DMS79 (cell line): ENCODE measurements around the gene NAP1L5.

Experiments used
- DNase-seq: peaks from one replicate; lab custom pipeline; 2025; lab: John Stamatoyannopoulos, UW

Gene NAP1L5

GRCh38 chr4:88722276-88722780 is 24.7 kb upstream of the NAP1L5 start:
- DNase-seq, result no peak

- DNase-seq, result no peak
These were observed 23.1 kb upstream of the NAP1L5 start for GRCh38 chr4:88720451-88721428.

GRCh38 chr4:88719381-88719780 is 21.8 kb upstream of the NAP1L5 start:
- DNase-seq, result no peak

- DNase-seq, result no peak
These were observed 20.5 kb upstream of the NAP1L5 start for GRCh38 chr4:88718098-88718497.

DNA sequence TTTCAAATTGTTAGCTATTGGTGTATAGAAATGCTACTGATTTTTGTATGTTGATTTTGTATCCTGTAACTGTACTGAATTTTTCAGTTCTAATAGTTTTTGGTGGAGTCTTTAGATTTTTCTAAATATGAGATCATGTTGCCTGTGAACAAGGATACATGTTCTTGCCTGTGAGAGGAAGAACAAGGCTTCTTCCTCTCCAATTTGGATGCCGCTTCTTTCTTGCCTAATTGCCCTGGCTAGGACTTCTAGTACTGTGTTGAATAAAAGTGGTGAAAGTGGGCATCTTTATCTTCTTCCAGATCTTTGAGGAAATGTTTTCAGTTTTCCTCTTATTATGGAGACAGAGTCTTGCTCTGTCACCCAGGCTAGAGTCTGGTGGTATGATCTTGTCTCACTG is 16.2 kb upstream of the NAP1L5 start:
- no peak for DNase-seq

GRCh38 chr4:88709989-88710388 is 12.4 kb upstream of the NAP1L5 start:
- no peak for DNase-seq

GRCh38 chr4:88706574-88706973 is 8.9 kb upstream of the NAP1L5 start:
- no peak for DNase-seq

DNA sequence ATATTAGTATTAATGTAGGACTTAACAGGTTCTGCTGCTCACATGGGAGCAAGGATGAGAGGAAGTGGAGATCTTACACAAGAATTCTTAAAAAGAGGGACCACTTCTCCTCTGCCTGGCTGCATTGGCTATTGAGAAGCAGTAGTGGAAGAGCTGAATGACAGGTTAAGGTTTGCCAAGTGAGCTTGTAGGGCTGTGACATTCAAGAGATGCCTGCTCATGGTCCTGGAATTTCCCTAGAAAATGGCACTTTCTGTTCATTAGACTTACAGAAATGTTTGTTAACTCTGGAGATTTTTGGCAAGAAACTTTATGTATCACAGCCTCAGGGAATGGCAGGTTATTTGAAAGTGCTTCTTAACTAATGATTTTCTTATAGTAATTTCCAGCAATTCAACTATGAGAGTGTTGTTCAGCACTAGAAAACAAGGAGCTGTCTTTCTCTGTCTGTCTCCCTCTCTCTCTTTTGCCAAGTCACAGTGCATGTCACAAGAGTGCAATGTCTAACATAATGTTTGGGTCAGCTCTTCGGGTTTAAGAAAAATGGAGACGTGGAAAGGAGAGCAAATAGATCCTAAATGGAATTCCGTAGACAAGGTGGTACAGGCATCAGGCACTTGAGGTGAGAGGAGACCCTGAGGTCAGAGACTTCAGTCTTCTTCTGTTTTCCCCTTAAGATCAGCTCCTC is 8.3 kb upstream of the NAP1L5 start:
- no peak for DNase-seq

GRCh38 chr4:88705223-88705622 is 7.6 kb upstream of the NAP1L5 start:
- DNase-seq, result no peak

DNA sequence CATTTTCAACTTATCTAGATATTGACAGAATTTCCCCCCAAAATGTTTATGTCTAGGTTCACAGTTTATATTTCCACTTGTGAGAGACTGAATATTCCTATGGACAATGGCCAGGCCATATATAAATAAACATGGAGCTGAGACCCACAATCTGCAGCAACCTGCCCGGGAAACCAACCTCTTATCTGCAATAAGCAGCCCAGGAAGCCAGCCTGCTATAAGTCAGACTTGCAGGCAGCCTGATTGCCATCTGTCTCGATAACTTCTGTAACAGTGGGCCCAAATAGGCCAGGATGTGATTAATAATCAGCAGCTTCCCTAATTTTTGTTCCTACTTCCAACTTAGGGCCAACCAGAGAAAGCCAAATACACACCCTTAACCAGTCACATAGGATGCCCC is 5.2 kb upstream of the NAP1L5 start:
- no peak for DNase-seq

DNA sequence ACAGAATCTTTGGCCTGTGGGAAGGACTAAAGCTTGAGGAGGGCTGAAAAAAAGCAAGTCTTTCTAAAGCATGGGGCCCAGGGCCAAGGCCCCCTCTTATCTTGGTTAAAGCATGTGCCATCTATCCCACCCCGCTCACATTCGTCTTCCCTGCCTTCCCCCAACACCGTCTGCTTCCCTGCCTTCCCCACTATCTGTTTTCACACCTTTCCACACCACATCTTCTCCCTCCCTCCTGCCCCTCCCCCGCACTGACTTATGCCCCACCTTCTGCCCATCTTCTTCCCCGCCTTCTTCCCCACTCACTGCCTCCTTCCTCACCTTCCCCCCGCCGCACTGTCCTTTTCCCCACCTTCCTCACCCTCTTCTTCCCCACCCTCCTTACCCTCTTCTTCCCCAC is 890 bp upstream of the NAP1L5 start:
- no peak for DNase-seq

- DNase-seq, result no peak
These were observed 488 bp downstream of the NAP1L5 start for GRCh38 chr4:88697141-88697540.

- no peak for DNase-seq
These were observed 999 bp downstream of the NAP1L5 start for GRCh38 chr4:88696630-88697029.

- DNase-seq, result no peak
These were observed 3.8 kb downstream of the NAP1L5 start for GRCh38 chr4:88693792-88694191.

DNA sequence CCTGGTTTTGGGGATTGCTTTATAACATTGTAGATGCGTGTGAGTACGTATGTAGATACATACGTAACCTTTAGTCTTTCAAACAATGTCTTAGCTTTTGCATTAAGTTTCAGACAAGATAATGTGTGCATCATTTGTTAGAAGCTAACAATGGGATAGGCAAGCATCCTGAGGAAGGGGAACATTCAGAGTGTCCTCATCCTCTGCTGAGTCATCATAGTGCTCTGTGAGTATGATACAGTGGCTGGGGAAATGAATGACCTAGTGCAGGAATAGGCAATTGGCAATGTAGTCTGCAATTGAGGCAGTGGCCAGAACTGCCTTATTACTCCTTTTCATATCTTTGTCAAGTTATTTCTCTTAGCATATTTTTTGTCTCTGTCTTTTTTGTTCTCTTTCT is 7.3 kb downstream of the NAP1L5 start:
- no peak for DNase-seq

- no peak for DNase-seq
These were observed 16.4 kb downstream of the NAP1L5 start for GRCh38 chr4:88681209-88681608.

DNA sequence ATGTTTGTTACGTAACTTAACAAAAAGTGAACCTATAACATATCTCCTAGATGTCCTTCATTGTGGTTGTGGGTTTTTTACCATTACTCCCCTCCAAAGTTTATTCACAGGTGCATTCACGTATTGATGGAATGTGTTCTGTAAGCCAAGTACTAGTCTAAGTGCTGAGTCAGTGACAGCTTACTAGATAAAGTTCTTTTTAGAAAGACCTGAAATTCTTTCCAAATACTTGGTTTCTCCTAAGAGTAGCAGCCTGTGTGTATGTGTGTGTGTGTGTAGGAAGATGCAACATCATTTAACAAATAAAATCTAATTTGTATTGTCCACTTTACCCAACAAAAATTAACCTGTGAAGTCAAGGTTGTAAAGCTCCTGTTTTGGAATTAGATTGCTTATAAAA is 22.1 kb downstream of the NAP1L5 start:
- no peak for DNase-seq

- no peak for DNase-seq
These were observed 22.6 kb downstream of the NAP1L5 start for GRCh38 chr4:88674979-88675378.

DNA sequence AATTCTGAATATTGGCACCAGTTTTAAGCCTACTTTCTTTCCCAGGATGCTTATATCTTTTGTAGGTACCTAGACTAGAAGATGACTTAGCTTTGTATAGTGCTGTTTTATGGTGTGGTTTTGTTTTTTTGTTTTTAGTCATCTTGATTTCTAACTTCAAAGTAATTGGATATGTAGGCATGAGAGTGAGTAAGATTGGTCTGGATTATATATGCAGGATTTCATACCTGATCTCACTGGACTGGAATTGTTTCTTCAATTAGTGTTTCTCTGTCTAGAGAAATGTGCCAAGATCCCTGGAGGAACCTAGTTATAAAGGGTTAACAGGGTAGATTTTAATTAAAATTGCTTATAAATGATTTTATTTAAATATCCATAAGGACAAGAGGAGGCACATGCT is 23.1 kb downstream of the NAP1L5 start:
- no peak for DNase-seq

GRCh38 chr4:88673886-88674285 is 23.7 kb downstream of the NAP1L5 start:
- no peak for DNase-seq

- DNase-seq, result no peak
These were observed 24.6 kb downstream of the NAP1L5 start for GRCh38 chr4:88672987-88673386.

DNA sequence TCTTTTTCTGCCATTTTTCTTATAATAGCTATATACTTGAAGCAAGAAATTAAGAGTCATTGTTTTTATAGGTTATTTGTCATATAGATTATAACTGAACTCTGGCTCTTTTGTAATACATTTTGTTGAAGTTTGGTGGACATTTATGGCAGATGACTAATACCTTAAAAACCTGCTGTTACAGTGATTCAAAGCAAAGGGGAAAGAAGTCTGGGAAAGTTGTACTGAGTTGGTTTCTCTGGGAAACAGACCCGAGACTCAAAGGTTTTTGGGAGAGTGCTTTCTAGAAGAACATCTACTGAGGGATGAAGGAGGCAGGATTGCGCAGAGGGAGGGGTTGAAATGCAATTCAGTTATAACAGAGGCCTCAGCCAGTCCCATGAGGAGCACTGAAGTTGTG is 35.9 kb downstream of the NAP1L5 start:
- DNase-seq, result no peak
